OCI-LY7 (cell line): ENCODE measurements around the gene DNAL1. TPM values are rescaled to one million over a fixed set of nuclear protein-coding genes. Genes with fewer than 3 reads are reported as not detected.

Experiments
- BruUV-seq: library from RNA; stranded (reverse); fragments of 400-500 nt; replicated peaks from 2 replicates; lab custom pipeline; 2021; lab: Mats Ljungman, UMichigan
- CTCF ChIA-PET: fragments of 300-600 bp; sonication (Branson Sonifier 250); formaldehyde crosslinking; loops from one replicate; lab custom pipeline; 2022; ENCODE audit warnings: antibody characterized with exemption; ENCODE audit not compliant: unreplicated experiment; lab: Charles Lee
- POLR2A ChIA-PET: fragments of 300-600 bp; sonication (Branson Sonifier 250); formaldehyde crosslinking; loops from one replicate; lab custom pipeline; 2022; ENCODE audit warnings: antibody characterized with exemption; lab: Charles Lee
- DNase-seq: peaks from one replicate; pipeline ENCODE4 v3.0.0-alpha.2; 2015; ENCODE audit warnings: low spot score
- H2AFZ ChIP-seq: fragments of 200-600 bp; sonication (generic), shearing (Covaris generic); 2 replicates; pipeline ENCODE4 v1.6.1; 2014; ENCODE audit warnings: mild to moderate bottlenecking, antibody characterized with exemption, low read length, moderate library complexity
- H3K27ac ChIP-seq: fragments of 200-600 bp; sonication (generic); 2 replicates; pipeline ENCODE4 v1.5.1; 2014; ENCODE audit warnings: mixed run types, low read depth, mild to moderate bottlenecking, moderate library complexity, low read length, inconsistent platforms; ENCODE audit not compliant: poor library complexity, severe bottlenecking
- H3K36me3 ChIP-seq: fragments of 200-600 bp; sonication (generic); 2 replicates; pipeline ENCODE4 v1.6.1; 2014; ENCODE audit warnings: mild to moderate bottlenecking, antibody characterized with exemption, low read length, moderate library complexity, mixed read lengths; ENCODE audit not compliant: insufficient read depth
- H3K4me1 ChIP-seq: fragments of 200-600 bp; sonication (generic); 2 replicates; pipeline ENCODE4 v1.5.1; 2014; ENCODE audit warnings: mild to moderate bottlenecking, low read length; ENCODE audit not compliant: insufficient read depth, poor library complexity, severe bottlenecking
- H3K4me2 ChIP-seq: fragments of 200-600 bp; sonication (generic); 2 replicates; pipeline ENCODE4 v1.6.1; 2014; ENCODE audit warnings: mild to moderate bottlenecking, low read length
- H3K4me3 ChIP-seq: fragments of 200-600 bp; sonication (generic); 2 replicates; pipeline ENCODE4 v1.5.1; 2014; ENCODE audit warnings: mild to moderate bottlenecking, low read depth, low read length; ENCODE audit not compliant: poor library complexity, severe bottlenecking
- H3K79me2 ChIP-seq: fragments of 200-600 bp; sonication (generic); 2 replicates; pipeline ENCODE4 v1.6.1; 2016; ENCODE audit warnings: low read depth, mild to moderate bottlenecking, low read length, moderate library complexity, mixed read lengths; ENCODE audit not compliant: insufficient read depth
- H3K9me2 ChIP-seq: fragments of 200-600 bp; sonication (generic); 2 replicates; pipeline ENCODE4 v1.6.1; 2016; ENCODE audit warnings: mild to moderate bottlenecking, low read length, mixed read lengths; ENCODE audit not compliant: insufficient read depth
- H3K9me3 ChIP-seq: fragments of 200-600 bp; sonication (generic); 2 replicates; pipeline ENCODE4 v1.6.1; 2014; ENCODE audit warnings: mild to moderate bottlenecking, mixed run types, low read length, mixed read lengths
- H4K20me1 ChIP-seq: fragments of 200-600 bp; sonication (generic); 2 replicates; pipeline ENCODE4 v1.6.1; 2014; ENCODE audit warnings: mild to moderate bottlenecking, antibody characterized with exemption, low read length, moderate library complexity, mixed read lengths; ENCODE audit not compliant: insufficient read depth
- CTCF ChIP-seq: fragments of 200-600 bp; sonication (generic); conservative IDR thresholded peaks from 2 replicates; pipeline ENCODE4 v1.5.1; 2014; ENCODE audit warnings: mild to moderate bottlenecking, antibody characterized with exemption, low read length, moderate library complexity, mixed read lengths
- EZH2phosphoT487 ChIP-seq: fragments of 200-600 bp; sonication (generic); IDR thresholded peaks from 2 replicates; pipeline ENCODE4 v1.6.1; 2018; ENCODE audit warnings: low read depth, borderline replicate concordance, mild to moderate bottlenecking, mixed run types, antibody characterized with exemption, low read length, moderate library complexity, mixed read lengths
- intact Hi-C: fragments of 100-400 bp; cut with micrococcal nuclease; formaldehyde crosslinking; loops from one replicate; pipeline ENCODE4 v1.10.0; 2022; ENCODE audit not compliant: unreplicated experiment
- total RNA-seq, 2 experiments: library from RNA; depleted of rRNA in 1 of 2; stranded (reverse); fragments of >200 nt in 1 of 2; shearing (Covaris generic) in 1 of 2; gene quantifications; 2 replicates each; pipeline ENCODE4 v1.2.3, GENCODE V29; 2014 to 2022

Gene DNAL1
- total RNA-seq, 2 experiments from 2014 or later = 5.6 to 7.5 TPM

- intact Hi-C loops = no loop called here
- no peak overlapping the region for H3K4me2 ChIP-seq
- H3K27ac ChIP-seq = no peak overlapping the region
- H3K9me2 ChIP-seq = no peaks in the 10 kb centered on the region
- no peaks in the 10 kb centered on the region for H3K36me3 ChIP-seq
- BruUV-seq = no TSS peak
- no peaks in the 10 kb centered on the region for H4K20me1 ChIP-seq
- H3K9me3 ChIP-seq = no peaks in the 10 kb centered on the region
- TF ChIP-seq CTCF (no peak), EZH2phosphoT487 (no peak)
- no peak for DNase-seq
- no peaks in the 10 kb centered on the region for H3K79me2 ChIP-seq
- ChIA-PET CTCF (no interaction called here), POLR2A (interaction anchor here (0.6 kb wide), 1 partner anchor 13 kb away, joined by 3 read pairs; no protein-coding TSS in a partner anchor)
- H3K4me3 ChIP-seq = no peak overlapping the region
- H3K4me1 ChIP-seq = no peaks in the 10 kb centered on the region
- H2AFZ ChIP-seq = no peak overlapping the region
These were observed 15.7 kb downstream of the DNAL1 start for GRCh38 chr14:73660511-73660910.

- intact Hi-C loops = no loop called here
- TF ChIP-seq CTCF = no peak
- TF ChIP-seq EZH2phosphoT487 = no peak
These were observed 17.1 kb downstream of the DNAL1 start for GRCh38 chr14:73661872-73662271.

DNA sequence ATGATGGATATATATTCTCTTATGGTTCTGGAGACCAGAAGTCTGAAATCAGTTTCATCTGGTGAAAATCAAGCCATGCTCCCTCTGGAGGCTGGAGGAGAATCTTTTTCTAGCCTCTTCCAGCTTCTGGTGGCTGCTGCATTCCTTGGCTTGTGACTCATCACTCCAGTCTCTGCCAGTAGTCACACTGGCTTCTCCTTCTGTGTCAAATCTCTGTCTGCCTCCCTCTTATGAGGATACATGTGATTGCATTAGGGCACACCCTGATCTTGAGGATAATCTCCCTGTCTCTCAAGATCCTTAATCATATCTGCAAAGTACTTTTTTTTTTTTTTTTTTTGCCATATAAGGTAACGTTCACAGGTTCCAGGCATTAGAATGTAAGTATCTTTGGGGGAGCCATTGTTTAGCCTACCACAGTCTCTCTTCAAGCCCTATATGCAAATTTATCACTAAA, 17.7 kb downstream of the DNAL1 start:
- Histone ChIP-seq H3K36me3 (no peaks in the 10 kb centered on the region), H3K4me1 (no peaks in the 10 kb centered on the region), H4K20me1 (no peaks in the 10 kb centered on the region), H3K79me2 (no peaks in the 10 kb centered on the region), H3K9me2 (no peaks in the 10 kb centered on the region), H2AFZ (no peak overlapping the region), H3K4me3 (no peak overlapping the region), H3K9me3 (no peaks in the 10 kb centered on the region), H3K4me2 (no peak overlapping the region), H3K27ac (no peak overlapping the region)
- ChIA-PET CTCF (interaction anchor here (0.5 kb wide), 1 partner anchor 1748 kb away, joined by 3 read pairs; no protein-coding TSS in a partner anchor), POLR2A (interaction anchor here (0.6 to 0.7 kb wide), 2 partner anchors 48 to 249 kb away, joined by 3 read pairs; no protein-coding TSS in a partner anchor)
- BruUV-seq = no TSS peak
- DNase-seq = no peak
- TF ChIP-seq CTCF = 0 out of 2 replicates have a peak, but pooled peaks have one; percentile 12
- TF ChIP-seq EZH2phosphoT487 = no peak
- intact Hi-C loops = no loop called here

More at GRCh38 chr14:73661872-73662271, 17.1 kb downstream of the DNAL1 start:
- H3K36me3 ChIP-seq = no peaks in the 10 kb centered on the region
- H2AFZ ChIP-seq = no peak overlapping the region
- no peaks in the 10 kb centered on the region for H3K79me2 ChIP-seq
- no peaks in the 10 kb centered on the region for H3K4me1 ChIP-seq
- no peaks in the 10 kb centered on the region for H4K20me1 ChIP-seq
- POLR2A ChIA-PET = interaction anchor here (0.6 to 0.7 kb wide), 2 partner anchors 250 to 328 kb away, joined by 3 to 4 read pairs; no protein-coding TSS in a partner anchor
- no peak overlapping the region for H3K4me3 ChIP-seq
- H3K9me2 ChIP-seq = no peaks in the 10 kb centered on the region
- DNase-seq = no peak
- H3K9me3 ChIP-seq = no peaks in the 10 kb centered on the region
- no peak overlapping the region for H3K27ac ChIP-seq
- BruUV-seq = no TSS peak
- CTCF ChIA-PET = no interaction called here
- H3K4me2 ChIP-seq = no peak overlapping the region
